ENCODE data around the gene ARGFX. TPM values are rescaled to one million over a fixed set of nuclear protein-coding genes. Genes with fewer than 3 reads are reported as not detected.

ARGFX gene
- total and polyA plus RNA-seq, 2 of the 8 experiments (the other 6 are each of a cell fraction or from before 2014, with no cell fraction given), result not detected

DNA sequence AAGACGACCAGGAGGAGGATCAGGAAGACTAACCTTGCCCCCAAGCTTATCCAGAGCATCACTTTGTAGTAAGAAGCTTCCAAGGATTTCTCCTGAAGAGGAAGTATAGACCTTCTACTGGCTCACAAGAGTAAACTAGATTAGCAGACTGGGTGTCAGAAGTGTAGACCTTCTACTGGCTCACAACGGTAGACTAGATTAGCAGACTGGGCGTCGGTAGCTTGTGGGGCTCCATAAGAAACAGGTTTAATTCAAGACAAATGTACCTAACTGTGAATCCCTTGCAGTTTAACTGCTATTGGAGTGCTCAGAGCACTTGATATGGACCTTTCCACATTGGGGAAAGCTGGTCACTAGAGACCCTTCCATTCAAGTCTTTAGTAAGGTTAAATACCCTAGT is 38.4 kb downstream of the ARGFX start:
- H3K14ac ChIP-seq (ENCODE audit: insufficient read length), result no peak overlapping the region
- DNase-seq (ENCODE audit: low read depth in 1 of 2, low spot score in 2 of 2) (no peak), FAIRE-seq (no peak)
- no peak overlapping the region for H3K4ac ChIP-seq (replicated peaks; ENCODE audit: insufficient read length, low read depth, low read length)
- no peaks in the 10 kb centered on the region for H3K36me3 ChIP-seq (ENCODE audit: control insufficient read depth in 2 of 4, insufficient read depth in 4 of 4, low read length in 3 of 4)
- H2BK12ac ChIP-seq (ENCODE audit: low read depth, low read length), result no peak overlapping the region
- 93% methylated on average over 4 of the region's 4 CpGs; no CpG with 5 or more reads in 1 of the 2 experiments for WGBS, 2 experiments (ENCODE audit: extremely low coverage in 1 of 2, insufficient coverage in 1 of 2, insufficient read length in 1 of 2, insufficient replicate concordance in 2 of 2, low coverage in 1 of 2, low lambda C conversion rate in 2 of 2, missing lambda C conversion rate in 1 of 2)
- H3K4me1 ChIP-seq (replicated peaks in 1 of 4; ENCODE audit: control insufficient read depth in 3 of 4, insufficient read depth in 4 of 4, low read length in 3 of 4), result peaks cover 3 to 11% (median 7%) of the 10 kb centered on the region in 4 experiments; a peak in 4 of 7 replicates
- no peak overlapping the region for H4K5ac ChIP-seq (ENCODE audit: insufficient read length, low read depth, low read length)
- H3K9me3 ChIP-seq (ENCODE audit: insufficient read depth in 2 of 2, low read depth in 1 of 2, low read length in 1 of 2), result no peaks in the 10 kb centered on the region
- no peak overlapping the region for H4K91ac ChIP-seq (replicated peaks; ENCODE audit: insufficient read length, low read length)
- no peak overlapping the region for H4K8ac ChIP-seq (ENCODE audit: extremely low read depth, insufficient read depth, low read length)
- H2BK120ac ChIP-seq (replicated peaks; ENCODE audit: low read depth, low read length), result no peak overlapping the region
- H2BK15ac ChIP-seq (ENCODE audit: low read length), result peak overlapping the region; percentile 12; the same call in 1 of the 2 replicates
- no peak overlapping the region for H3K56ac ChIP-seq (replicated peaks; ENCODE audit: insufficient read length, low read depth, low read length)
- H3K27ac ChIP-seq (ENCODE audit: low read depth, low read length), result no peak overlapping the region
- no peak overlapping the region for H3K9ac ChIP-seq (replicated peaks in 1 of 4; ENCODE audit: extremely low read depth in 1 of 4, low read depth in 3 of 4, low read length in 3 of 4)
- no peak overlapping the region for H2AK5ac ChIP-seq (ENCODE audit: low read depth, low read length)
- H3K4me2 ChIP-seq (ENCODE audit: insufficient read depth in 1 of 2, low read depth in 2 of 2, low read length in 2 of 2), result no peak overlapping the region
- CTCF ChIA-PET (ENCODE audit: partially characterized antibody), result interaction anchor here (1.1 to 1.7 kb wide), 2 partner anchors 8 to 59 kb away, joined by 3 to 4 read pairs; no protein-coding TSS in a partner anchor
- no peak overlapping the region for H2BK20ac ChIP-seq (ENCODE audit: low read length)
- POLR2A ChIA-PET (ENCODE audit: partially characterized antibody), result interaction anchor here (3.5 kb wide), 1 partner anchor 13 kb away, joined by 17 read pairs; the partner anchor contains the start of gene FBXO40
- no peaks in the 10 kb centered on the region for H3K79me1 ChIP-seq (ENCODE audit: low read depth, low read length)
- H3K23ac ChIP-seq (ENCODE audit: insufficient read length), result no peak overlapping the region
- H3K23me2 ChIP-seq (ENCODE audit: low read depth, low read length), result no peaks in the 10 kb centered on the region
- H3K18ac ChIP-seq (ENCODE audit: extremely low read depth, low read length), result no peak overlapping the region
- no peaks in the 10 kb centered on the region for H4K20me1 ChIP-seq (replicated peaks in 1 of 2; ENCODE audit: control insufficient read depth in 1 of 2, insufficient read depth in 2 of 2, low read length in 2 of 2)
- H2BK5ac ChIP-seq (ENCODE audit: low read depth, low read length), result no peak overlapping the region
- TF ChIP-seq CTBP2 (IDR thresholded peaks at IDR 0.05; ENCODE audit: borderline replicate concordance, insufficient read depth, insufficient read length, low read length), result no peak
- TF ChIP-seq JUN (IDR thresholded peaks at IDR 0.05; ENCODE audit: low read depth, low read length), result no peak
- TF ChIP-seq BACH1 (IDR thresholded peaks at IDR 0.05; ENCODE audit: low read length), result no peak
- TF ChIP-seq E2F6 (IDR thresholded peaks at IDR 0.05), result no peak
- H3K4me3 ChIP-seq (ENCODE audit: extremely low read depth in 1 of 4, insufficient read depth in 2 of 4, low read depth in 3 of 4, low read length in 4 of 4), result no peak overlapping the region
- H2AFZ ChIP-seq (ENCODE audit: low read length), result no peak overlapping the region
- H3K27me3 ChIP-seq (replicated peaks in 1 of 4; ENCODE audit: control insufficient read depth in 3 of 4, extremely low read depth in 1 of 4, insufficient read depth in 3 of 4, low read length in 3 of 4), result no peaks in the 10 kb centered on the region
- no peaks in the 10 kb centered on the region for H3K79me2 ChIP-seq (ENCODE audit: control insufficient read depth in 1 of 2, insufficient read depth in 2 of 2, low read length in 2 of 2)

All from H1 (cell line).